ENCODE measurements around the gene AKR1A1. TPM values are rescaled to one million over a fixed set of nuclear protein-coding genes. Genes with fewer than 3 reads are reported as not detected.

The AKR1A1 gene
- total RNA-seq, 8 experiments from 2014 or later = 88.1 to 272 (median 151) TPM

DNA sequence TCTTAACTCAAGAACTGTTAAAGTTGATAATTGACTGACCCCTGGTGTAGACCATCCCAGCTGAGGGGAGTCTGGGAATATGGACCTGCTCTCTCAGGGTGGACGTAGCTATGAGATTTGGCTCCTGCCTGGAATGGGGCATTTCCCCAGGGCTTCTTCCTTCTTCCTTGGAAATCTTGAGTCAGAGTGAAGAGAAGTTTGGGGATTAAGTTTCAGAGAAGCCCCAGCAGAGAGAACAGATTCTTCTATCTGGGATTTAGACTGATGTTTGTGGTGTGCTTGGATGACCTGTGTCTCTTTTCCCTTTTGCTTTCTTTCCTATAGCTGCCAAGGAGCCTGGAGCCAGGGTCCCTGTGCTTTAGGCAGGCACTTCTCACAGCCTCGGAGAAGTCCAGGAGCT, 13.2 kb downstream of the AKR1A1 start:
- 80 to 100% (median 100%) methylated on average over 1 to 2 of the region's 2 CpGs; no CpG with 5 or more reads in 3 of the 10 experiments for WGBS, 10 experiments
- ATAC-seq (replicated peaks in 6 of 8) = no peak
- H3K4me1 ChIP-seq (replicated peaks in 1 of 2) = no peaks in the 10 kb centered on the region
- no peak overlapping the region for H3K27ac ChIP-seq
- no peak overlapping the region for H3K4me3 ChIP-seq
- in situ Hi-C loops (cut with MboI; ENCODE audit: low pct_unique_long_range_greater_than_20kb in 2 of 9, low sequenced_read_pairs in 9 of 9, unreplicated experiment in 9 of 9) = loop anchor here in 2 of 9 experiments (10.0 to 25.0 kb wide), 2 partner anchors 59 to 202 kb away; partner anchors contain the start of genes CCDC163 (in 1 of the 2) and MMACHC (in 1 of the 2)

DNA sequence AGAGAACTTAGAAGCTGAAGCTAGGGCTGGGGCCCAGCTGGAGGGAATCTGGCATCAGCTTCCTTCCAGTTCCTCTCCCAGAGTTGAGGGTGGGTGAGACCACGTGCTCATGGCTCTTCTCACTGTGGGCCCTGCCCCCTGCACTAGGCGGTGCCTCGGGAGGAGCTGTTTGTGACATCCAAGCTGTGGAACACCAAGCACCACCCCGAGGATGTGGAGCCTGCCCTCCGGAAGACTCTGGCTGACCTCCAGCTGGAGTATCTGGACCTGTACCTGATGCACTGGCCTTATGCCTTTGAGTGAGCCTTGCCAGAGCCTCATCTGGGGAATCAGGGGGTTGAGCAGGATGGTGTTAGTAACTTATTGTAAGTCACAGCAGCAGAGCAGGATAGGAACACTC, 16.1 kb downstream of the AKR1A1 start:
- in situ Hi-C loops (cut with MboI; ENCODE audit: low pct_unique_long_range_greater_than_20kb in 2 of 9, low sequenced_read_pairs in 9 of 9, unreplicated experiment in 9 of 9) = loop anchor here in 2 of 9 experiments (10.0 to 25.0 kb wide), 2 partner anchors 62 to 204 kb away; partner anchors contain the start of genes CCDC163 (in 1 of the 2) and MMACHC (in 1 of the 2)
- no peak overlapping the region for H3K27ac ChIP-seq
- peak in 3 of 8 experiments; percentile 81 to 98 (median 95) for ATAC-seq (replicated peaks in 6 of 8)
- H3K4me3 ChIP-seq = no peak overlapping the region
- 0 to 100% (median 74%) methylated on average over 1 to 5 of the region's 5 CpGs; no CpG with 5 or more reads in 4 of the 10 experiments for WGBS, 10 experiments
- H3K4me1 ChIP-seq (replicated peaks in 1 of 2) = no peaks in the 10 kb centered on the region

DNA sequence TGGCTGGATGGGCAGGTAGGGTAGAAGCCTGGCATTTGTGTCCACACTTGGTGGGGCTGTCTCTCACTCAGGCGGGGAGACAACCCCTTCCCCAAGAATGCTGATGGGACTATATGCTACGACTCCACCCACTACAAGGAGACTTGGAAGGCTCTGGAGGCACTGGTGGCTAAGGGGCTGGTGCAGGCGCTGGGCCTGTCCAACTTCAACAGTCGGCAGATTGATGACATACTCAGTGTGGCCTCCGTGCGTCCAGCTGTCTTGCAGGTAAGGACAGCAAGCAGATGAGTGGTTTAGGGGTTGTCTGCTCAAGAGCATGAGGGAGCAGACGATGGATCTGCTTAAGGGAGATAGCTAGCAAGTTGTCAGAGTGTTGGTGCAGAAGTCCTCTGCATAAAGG, 17.3 kb downstream of the AKR1A1 start:
- no peak overlapping the region for H3K4me3 ChIP-seq
- in situ Hi-C loops (cut with MboI; ENCODE audit: low pct_unique_long_range_greater_than_20kb in 2 of 9, low sequenced_read_pairs in 9 of 9, unreplicated experiment in 9 of 9) = loop anchor here in 2 of 9 experiments (10.0 to 25.0 kb wide), 2 partner anchors 63 to 206 kb away; partner anchors contain the start of genes CCDC163 (in 1 of the 2) and MMACHC (in 1 of the 2)
- no peak overlapping the region for H3K27ac ChIP-seq
- WGBS, 10 experiments = 81 to 100% (median 100%) methylated on average over 1 to 7 of the region's 7 CpGs; no CpG with 5 or more reads in 2 of the 10 experiments
- no peaks in the 10 kb centered on the region for H3K4me1 ChIP-seq (replicated peaks in 1 of 2)
- ATAC-seq (replicated peaks in 6 of 8) = no peak

DNA sequence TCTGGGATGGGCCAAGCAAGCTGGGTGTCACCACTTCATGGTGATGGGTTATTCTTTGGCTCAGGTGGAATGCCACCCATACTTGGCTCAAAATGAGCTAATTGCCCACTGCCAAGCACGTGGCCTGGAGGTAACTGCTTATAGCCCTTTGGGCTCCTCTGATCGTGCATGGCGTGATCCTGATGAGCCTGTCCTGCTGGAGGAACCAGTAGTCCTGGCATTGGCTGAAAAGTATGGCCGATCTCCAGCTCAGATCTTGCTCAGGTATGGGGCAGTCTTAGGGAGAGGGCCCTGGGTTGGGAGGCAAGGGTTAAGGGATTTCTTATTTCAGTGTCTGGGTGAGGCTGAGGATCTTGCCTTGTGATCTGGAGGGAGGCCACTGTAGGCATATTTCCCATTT, 17.8 kb downstream of the AKR1A1 start:
- no peaks in the 10 kb centered on the region for H3K4me1 ChIP-seq (replicated peaks in 1 of 2)
- 68 to 100% (median 90%) methylated on average over 1 to 4 of the region's 4 CpGs; no CpG with 5 or more reads in 3 of the 10 experiments for WGBS, 10 experiments
- ATAC-seq (replicated peaks in 6 of 8) = no peak
- no peak overlapping the region for H3K27ac ChIP-seq
- in situ Hi-C loops (cut with MboI; ENCODE audit: low pct_unique_long_range_greater_than_20kb in 2 of 9, low sequenced_read_pairs in 9 of 9, unreplicated experiment in 9 of 9) = loop anchor here in 2 of 9 experiments (10.0 to 25.0 kb wide), 2 partner anchors 64 to 206 kb away; partner anchors contain the start of genes CCDC163 (in 1 of the 2) and MMACHC (in 1 of the 2)
- no peak overlapping the region for H3K4me3 ChIP-seq

DNA sequence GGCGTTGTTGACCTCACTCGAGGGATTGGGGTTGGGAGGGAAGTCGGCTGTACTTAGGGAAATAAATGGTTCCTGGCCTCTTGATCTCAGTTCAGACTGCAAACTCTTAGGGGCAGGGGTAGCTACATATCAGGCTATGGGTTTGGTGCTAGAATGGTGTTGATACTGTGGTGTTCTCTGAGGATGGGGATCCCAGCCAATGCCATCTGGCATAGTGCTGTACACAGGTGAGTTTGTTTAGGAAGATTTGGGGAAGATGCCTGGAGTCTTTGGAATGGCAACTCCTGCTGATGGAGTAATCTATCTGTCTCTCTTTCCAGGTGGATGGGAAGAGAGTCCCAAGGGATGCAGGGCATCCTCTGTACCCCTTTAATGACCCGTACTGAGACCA, 18.9 kb downstream of the AKR1A1 start:
- Histone ChIP-seq H3K4me3 (no peak overlapping the region), H3K27ac (no peak overlapping the region), H3K4me1 (replicated peaks in 1 of 2) (no peaks in the 10 kb centered on the region)
- ATAC-seq (replicated peaks in 6 of 8) = peak in 5 of 8 experiments; percentile 18 to 27 (median 21)
- WGBS, 10 experiments = 0 to 87% (median 75%) methylated on average over 2 to 4 of the region's 4 CpGs; no CpG with 5 or more reads in 4 of the 10 experiments
- in situ Hi-C loops (cut with MboI; ENCODE audit: low pct_unique_long_range_greater_than_20kb in 2 of 9, low sequenced_read_pairs in 9 of 9, unreplicated experiment in 9 of 9) = loop anchor here in 2 of 9 experiments (10.0 to 25.0 kb wide), 2 partner anchors 65 to 207 kb away; partner anchors contain the start of genes CCDC163 (in 1 of the 2) and MMACHC (in 1 of the 2)

DNA sequence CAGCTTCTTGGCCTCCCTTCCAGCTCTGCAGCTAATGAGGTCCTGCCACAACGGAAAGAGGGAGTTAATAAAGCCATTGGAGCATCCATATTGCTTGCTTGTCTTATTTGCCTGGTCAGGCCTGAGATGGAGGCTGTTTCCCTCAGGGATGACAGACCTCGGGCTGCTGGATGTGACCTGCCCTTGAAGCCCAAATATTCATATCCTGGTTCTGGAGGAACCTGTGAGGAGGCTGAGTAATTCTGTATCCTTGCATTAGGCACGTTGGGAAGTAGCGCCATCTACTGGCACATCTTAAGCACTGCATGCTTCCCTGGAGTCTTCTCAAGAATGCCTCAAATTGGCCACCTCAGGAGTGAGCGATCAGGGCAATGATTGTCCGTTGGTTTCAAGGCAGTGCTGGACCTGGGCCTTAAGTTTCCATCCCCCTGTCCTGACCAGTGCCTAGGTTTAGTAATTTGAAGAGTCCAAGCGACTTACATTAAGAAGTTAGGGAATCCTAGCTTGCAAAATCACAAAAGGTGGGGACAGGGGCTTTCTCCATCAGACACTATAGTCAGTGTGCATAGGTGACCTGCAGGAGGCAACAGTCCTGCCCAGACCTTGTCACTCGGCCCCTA, 19.4 kb downstream of the AKR1A1 start:
- in situ Hi-C loops (cut with MboI; ENCODE audit: low pct_unique_long_range_greater_than_20kb in 2 of 9, low sequenced_read_pairs in 9 of 9, unreplicated experiment in 9 of 9) = loop anchor here in 2 of 9 experiments (10.0 to 25.0 kb wide), 2 partner anchors 65 to 208 kb away; partner anchors contain the start of genes CCDC163 (in 1 of the 2) and MMACHC (in 1 of the 2)
- 0 to 26% (median 15%) methylated on average over 1 to 5 of the region's 8 CpGs; no CpG with 5 or more reads in 2 of the 10 experiments for WGBS, 10 experiments
- H3K4me3 ChIP-seq = no peak overlapping the region
- H3K4me1 ChIP-seq (replicated peaks in 1 of 2) = no peaks in the 10 kb centered on the region
- ATAC-seq (replicated peaks in 6 of 8) = peak; percentile 53 to 93 (median 85)
- no peak overlapping the region for H3K27ac ChIP-seq

DNA sequence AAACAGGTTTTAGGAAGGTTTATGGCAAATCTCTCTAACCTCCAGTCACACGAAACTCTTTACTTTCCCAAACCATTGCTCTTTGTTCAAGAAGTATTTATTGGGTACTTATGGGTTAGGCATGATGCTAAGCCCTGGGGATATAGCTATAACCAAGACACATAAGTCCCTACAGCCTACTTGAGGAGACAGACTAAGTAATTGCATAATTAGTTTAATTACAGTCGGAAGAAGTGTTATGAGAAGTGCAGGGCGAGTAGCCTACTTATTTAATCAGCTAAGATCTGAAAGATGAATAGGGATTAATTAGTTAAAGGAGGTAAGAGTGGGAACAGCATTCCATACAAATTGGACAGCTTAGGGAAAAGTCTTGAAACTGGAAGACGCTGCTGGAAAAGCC, 20.0 kb downstream of the AKR1A1 start:
- Histone ChIP-seq H3K4me3 (no peak overlapping the region), H3K4me1 (replicated peaks in 1 of 2) (no peaks in the 10 kb centered on the region), H3K27ac (no peak overlapping the region)
- no peak for ATAC-seq (replicated peaks in 6 of 8)
- in situ Hi-C loops (cut with MboI; ENCODE audit: low pct_unique_long_range_greater_than_20kb in 2 of 9, low sequenced_read_pairs in 9 of 9, unreplicated experiment in 9 of 9) = loop anchor here in 1 of 9 experiments (25.0 kb wide), 1 partner anchor 208 kb away; no protein-coding TSS in a partner anchor
- whole genome bisulfite sequencing, 10 experiments = 44 to 100% (median 89%) methylated on average over 1 to 4 of the region's 4 CpGs; no CpG with 5 or more reads in 1 of the 10 experiments

DNA sequence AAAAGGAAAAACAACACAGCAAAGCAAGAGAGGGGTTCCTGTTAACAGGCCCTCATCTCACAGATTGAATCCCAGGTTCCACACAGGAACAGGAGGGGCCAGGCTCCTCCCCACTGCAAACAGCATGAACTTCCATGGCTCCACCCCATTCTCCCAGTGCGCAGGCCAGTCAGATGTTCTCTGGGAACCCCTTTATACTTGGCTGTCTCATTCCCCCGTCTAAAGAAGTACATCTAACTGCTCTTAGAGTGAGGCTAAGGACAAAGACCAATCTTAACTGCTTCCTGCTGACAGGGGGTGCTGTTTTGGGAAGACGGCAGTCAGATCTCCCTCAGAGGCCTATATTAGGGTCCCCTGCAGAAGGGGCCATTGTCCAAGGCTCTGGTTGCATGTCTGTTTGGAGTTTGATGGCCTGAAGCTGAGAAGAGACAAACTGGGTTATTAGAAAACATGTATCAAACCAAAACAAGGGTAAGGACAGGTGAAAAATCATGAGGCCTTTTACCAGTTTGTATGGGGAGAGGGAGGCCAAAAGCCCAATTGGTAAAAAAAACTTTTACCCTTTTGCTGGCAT, 22.7 kb downstream of the AKR1A1 start:
- in situ Hi-C loops (cut with MboI; ENCODE audit: low pct_unique_long_range_greater_than_20kb in 2 of 9, low sequenced_read_pairs in 9 of 9, unreplicated experiment in 9 of 9) = loop anchor here in 1 of 9 experiments (25.0 kb wide), 1 partner anchor 211 kb away; no protein-coding TSS in a partner anchor
- Histone ChIP-seq H3K27ac (no peak overlapping the region), H3K4me1 (replicated peaks in 1 of 2) (no peaks in the 10 kb centered on the region), H3K4me3 (no peak overlapping the region)
- WGBS, 10 experiments = 0 to 50% (median 29%) methylated on average over 1 to 3 of the region's 3 CpGs; no CpG with 5 or more reads in 5 of the 10 experiments
- ATAC-seq (replicated peaks in 6 of 8) = peak in 5 of 8 experiments; percentile 37 to 55 (median 41)

DNA sequence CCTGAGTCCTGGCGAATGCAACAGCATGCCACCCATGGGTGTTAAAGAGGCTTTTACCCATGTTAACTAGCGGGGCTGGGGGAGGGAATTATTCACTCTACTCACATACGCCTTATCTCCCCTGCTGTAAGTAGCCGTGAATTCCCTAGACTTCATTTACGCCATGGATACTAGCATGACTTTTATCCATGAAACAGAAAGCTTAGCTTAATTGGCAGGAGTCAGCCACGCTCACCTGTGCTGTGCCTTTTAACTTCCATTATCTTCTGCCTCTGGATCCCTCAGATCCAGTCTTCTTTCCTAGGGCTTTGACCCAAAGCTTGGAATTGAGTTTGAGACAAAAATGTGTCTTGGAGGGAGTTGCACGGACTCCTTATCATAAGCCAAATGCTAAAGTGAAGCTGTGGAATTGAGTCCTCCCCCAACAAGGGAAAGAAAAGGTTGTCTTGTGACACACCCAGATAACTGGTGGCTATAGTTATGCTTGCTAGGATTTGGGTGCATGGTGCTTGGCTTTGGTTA, 23.5 kb downstream of the AKR1A1 start:
- H3K27ac ChIP-seq = no peak overlapping the region
- ATAC-seq (replicated peaks in 6 of 8) = no peak
- in situ Hi-C loops (cut with MboI; ENCODE audit: low pct_unique_long_range_greater_than_20kb in 2 of 9, low sequenced_read_pairs in 9 of 9, unreplicated experiment in 9 of 9) = loop anchor here in 1 of 9 experiments (25.0 kb wide), 1 partner anchor 212 kb away; no protein-coding TSS in a partner anchor
- WGBS, 10 experiments = 83 to 100% (median 93%) methylated on average over 1 to 7 of the region's 7 CpGs; no CpG with 5 or more reads in 1 of the 10 experiments
- H3K4me3 ChIP-seq = no peak overlapping the region
- H3K4me1 ChIP-seq (replicated peaks in 1 of 2) = no peaks in the 10 kb centered on the region

DNA sequence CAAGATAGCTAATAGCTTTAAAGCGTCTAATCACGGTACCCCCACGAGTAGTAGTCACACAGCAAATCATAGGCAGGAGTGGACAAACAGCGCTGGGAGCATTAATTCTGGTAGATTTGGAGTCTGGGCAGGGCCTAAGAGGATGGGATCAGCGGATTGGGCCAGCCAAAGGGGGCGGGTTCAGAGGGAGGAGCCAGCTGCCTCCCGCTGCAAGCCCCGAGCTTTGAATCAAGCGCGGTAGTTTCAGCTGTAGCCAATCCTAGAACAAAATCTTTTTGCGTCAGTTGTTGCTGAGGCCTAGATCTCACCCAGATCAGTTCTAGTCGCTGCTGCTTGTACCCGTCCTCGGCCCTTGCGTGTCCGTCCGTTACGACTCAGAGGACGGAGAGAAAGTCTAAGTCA, 32.6 kb downstream of the AKR1A1 start:
- 0 to 20% (median 0%) methylated on average over 1 to 16 of the region's 19 CpGs; no CpG with 5 or more reads in 1 of the 10 experiments for WGBS, 10 experiments
- H3K4me3 ChIP-seq = peak overlapping the region; percentile 75 to 94 (median 89)
- H3K27ac ChIP-seq = peak overlapping the region; percentile 75 to 78
- ATAC-seq (replicated peaks in 6 of 8) = peak; percentile 78 to 84 (median 80)
- in situ Hi-C loops (cut with MboI; ENCODE audit: low pct_unique_long_range_greater_than_20kb in 2 of 9, low sequenced_read_pairs in 9 of 9, unreplicated experiment in 9 of 9) = no loop called here
- peaks cover 3 to 6% of the 10 kb centered on the region in 2 donors for H3K4me1 ChIP-seq (replicated peaks in 1 of 2)

DNA sequence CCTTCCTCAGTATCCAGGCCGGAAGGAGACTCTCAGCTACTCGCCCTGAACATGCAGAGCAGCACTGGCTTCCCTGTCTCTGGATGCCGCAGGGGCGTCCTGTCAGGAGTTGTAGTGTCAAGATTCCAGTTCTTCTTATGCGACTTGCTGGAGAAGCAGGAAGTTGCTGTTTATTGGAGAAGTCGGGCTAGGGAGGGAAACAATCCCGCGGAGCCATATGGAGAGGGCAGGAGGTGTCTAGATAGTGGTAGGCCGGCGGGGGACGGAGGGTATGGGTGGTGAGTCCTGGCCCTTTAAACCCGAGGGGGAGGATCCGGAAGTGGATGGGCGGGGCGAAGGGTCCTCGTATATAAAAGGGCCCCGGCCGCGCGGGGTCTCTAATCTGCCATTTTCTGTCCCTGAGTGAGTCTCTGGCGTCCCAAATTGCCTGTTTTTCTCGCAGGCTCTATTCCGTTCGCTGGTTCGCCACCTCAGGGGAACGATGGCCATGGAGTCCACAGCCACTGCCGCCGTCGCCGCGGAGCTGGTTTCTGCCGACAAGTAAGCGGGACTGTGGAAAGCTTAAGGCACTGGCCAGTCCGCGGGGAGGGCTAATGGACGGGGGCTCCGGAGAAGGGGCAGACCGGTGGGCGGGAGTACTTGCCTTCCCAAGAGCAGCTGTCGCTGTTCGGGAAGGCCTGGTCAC, 33.2 kb downstream of the AKR1A1 start, which contains the start of gene NASP:
Gene NASP, plus strand, starts transcription at position 376 of the 685 bp plus-strand sequence. Its CDS starts 106 bp downstream, at position 482.
- Histone ChIP-seq H3K4me1 (replicated peaks in 1 of 2) (peaks cover 3 to 6% of the 10 kb centered on the region in 2 donors), H3K4me3 (peak within 1 kb of the TSS; percentile 75 to 94 (median 89)), H3K27ac (peak within 1 kb of the TSS; percentile 75 to 78)
- peak; percentile 65 to 83 (median 77) for ATAC-seq (replicated peaks in 6 of 8)
- WGBS, 10 experiments = 0 to 1% (median 0%) methylated on average over 1 to 26 of the region's 41 CpGs; no CpG with 5 or more reads in 5 of the 10 experiments
- in situ Hi-C loops (cut with MboI; ENCODE audit: low pct_unique_long_range_greater_than_20kb in 2 of 9, low sequenced_read_pairs in 9 of 9, unreplicated experiment in 9 of 9) = no loop called here

Data from motor neuron (in vitro differentiated cells).